Measurements from ENCODE around the gene TNKS1BP1. TPM values are rescaled to one million over a fixed set of nuclear protein-coding genes. Genes with fewer than 3 reads are reported as not detected.

Gene TNKS1BP1
- total and polyA plus RNA-seq, 9 of the 15 experiments (the other 6 are each of a cell fraction or from before 2014, with no cell fraction given), result 1.1 to 47.2 (median 10.9) TPM

DNA sequence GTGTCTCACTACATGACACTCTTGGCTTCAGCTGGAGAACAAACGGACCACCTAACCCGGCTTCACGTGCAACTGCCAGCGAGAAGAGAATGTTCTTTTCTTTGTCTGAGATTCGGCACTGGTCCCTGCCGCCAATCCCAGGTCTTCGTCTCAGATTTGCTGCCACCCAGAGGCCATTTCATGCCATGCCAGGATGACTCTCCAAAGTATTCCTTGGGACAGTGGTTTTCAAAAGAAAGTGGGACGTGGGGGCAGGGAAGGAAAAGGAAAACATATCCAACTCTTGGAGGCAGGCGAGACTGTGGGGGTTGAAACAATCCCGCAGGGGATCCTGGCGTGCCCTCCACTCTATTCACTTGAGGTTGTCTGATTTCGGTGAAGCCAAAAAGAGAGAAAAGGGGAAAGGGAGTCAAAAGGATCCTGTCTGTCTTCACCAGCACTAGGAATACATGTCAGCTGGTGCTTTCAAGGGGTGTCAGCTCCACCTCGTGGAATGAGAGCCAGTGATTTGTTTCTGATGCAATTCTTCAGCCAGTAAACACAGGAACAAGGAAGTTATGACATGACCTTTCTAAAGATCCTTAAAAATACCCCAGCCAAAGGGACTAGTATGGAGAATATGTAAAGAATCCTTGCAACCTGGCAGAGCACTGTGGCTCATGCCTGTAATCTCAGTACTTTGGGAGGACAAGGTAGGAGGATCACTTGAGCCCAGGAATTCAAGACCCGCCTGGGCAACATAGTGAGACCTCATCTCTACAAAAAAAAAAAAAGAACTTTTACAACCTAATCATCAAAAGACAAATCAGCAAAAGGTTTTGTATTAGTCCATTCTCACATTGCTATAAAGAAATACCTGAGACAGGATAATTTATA, 46.7 kb downstream of the TNKS1BP1 start (continued):
- TF ChIP-seq REST (IDR thresholded peaks at IDR 0.05; ENCODE audit: borderline replicate concordance) (peak; percentile 34; the same call in 1 of the 2 replicates), REST (CRISPR knock-in tag; IDR thresholded peaks at IDR 0.05; ENCODE audit: low read depth) (no peak), TRIM28 (IDR thresholded peaks at IDR 0.05) (no peak), ATF3 (IDR thresholded peaks at IDR 0.05) (peak; percentile 71; the same call in 1 of the 2 replicates), ATF3 (CRISPR knock-in tag; conservative IDR thresholded peaks at IDR 0.05) (no peak), SP2 (IDR thresholded peaks at IDR 0.05; ENCODE audit: extremely low read depth, low read depth, low read length, poor library complexity, severe bottlenecking) (no peak), SRSF9 (IDR thresholded peaks at IDR 0.05; ENCODE audit: borderline replicate concordance, low read depth, low read length) (no peak), MEF2D (tag; conservative IDR thresholded peaks at IDR 0.05; ENCODE audit: low read depth) (0 out of 2 replicates have a peak, but pooled peaks have one; percentile 45), MYC (IDR thresholded peaks at IDR 0.05; ENCODE audit: low read depth, low read length) (peak; percentile 84), MYC (CRISPR knock-in tag; IDR thresholded peaks at IDR 0.05; ENCODE audit: borderline replicate concordance, low read depth) (no peak), TARDBP (IDR thresholded peaks at IDR 0.05) (peak; percentile 88; the same call in 1 of the 2 replicates), NFRKB (IDR thresholded peaks at IDR 0.05; ENCODE audit: low read depth) (no peak), SMARCA4 (IDR thresholded peaks at IDR 0.05) (no peak), NBN (IDR thresholded peaks at IDR 0.05; ENCODE audit: low read depth) (no peak), HEY1 (CRISPR knock-in tag; IDR thresholded peaks at IDR 0.05; ENCODE audit: borderline replicate concordance) (no peak), NFIC (IDR thresholded peaks at IDR 0.05) (0 out of 2 replicates have a peak, but pooled peaks have one; percentile 19), EP300 (IDR thresholded peaks at IDR 0.05; ENCODE audit: low read length) (0 out of 2 replicates have a peak, but pooled peaks have one; percentile 3), LARP7 (IDR thresholded peaks at IDR 0.05) (no peak), MEF2A (IDR thresholded peaks at IDR 0.05; ENCODE audit: control insufficient read depth, low read depth, low read length) (no peak)
- TF ChIP-seq, protein P1, sequence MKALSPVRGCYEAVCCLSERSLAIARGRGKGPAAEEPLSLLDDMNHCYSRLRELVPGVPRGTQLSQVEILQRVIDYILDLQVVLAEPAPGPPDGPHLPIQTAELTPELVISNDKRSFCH (CRISPR knock-in tag; IDR thresholded peaks at IDR 0.05), result no peak
- TF ChIP-seq, protein P1 (tag; IDR thresholded peaks at IDR 0.05), result no peak

Measured in K562 (cell line).